ENCODE measurements around the gene FAM227B.
"Not testable (repeated sequence)": the region's sequence is repeated elsewhere in the genome, so short reads cannot be mapped to it uniquely, and the experiment has no call there.

FAM227B gene

GRCh38 chr15:49361370-49361769 is 259.2 kb downstream of the FAM227B start:
- H3K36me3 Mint-ChIP-seq = peaks cover 4% of the 10 kb centered on the region
- no peak overlapping the region for H3K4me3 Mint-ChIP-seq
- peaks cover 6% of the 10 kb centered on the region for H3K4me1 Mint-ChIP-seq
- no peak for ATAC-seq
- no peaks in the 10 kb centered on the region for H3K27me3 Mint-ChIP-seq
- H3K9me3 Mint-ChIP-seq = peaks cover 8% of the 10 kb centered on the region
- no peak overlapping the region for H3K27ac Mint-ChIP-seq

DNA sequence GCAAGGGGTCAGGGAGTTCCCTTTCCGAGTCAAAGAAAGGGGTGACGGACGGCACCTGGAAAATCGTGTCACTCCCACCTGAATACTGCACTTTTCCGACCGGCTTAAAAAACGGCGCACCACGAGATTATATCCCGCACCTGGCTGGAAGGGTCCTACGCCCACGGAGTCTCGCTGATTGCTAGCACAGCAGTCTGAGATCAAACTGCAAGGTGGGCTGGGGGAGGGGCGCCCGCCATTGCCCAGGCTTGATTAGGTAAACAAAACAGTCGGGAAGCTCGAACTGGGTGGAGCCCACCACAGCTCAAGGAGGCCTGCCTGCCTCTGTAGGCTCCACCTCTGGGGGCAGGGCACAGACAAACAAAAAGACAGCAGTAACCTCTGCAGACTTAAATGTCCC is 266.2 kb downstream of the FAM227B start:
- H3K4me1 Mint-ChIP-seq, H3K27ac Mint-ChIP-seq, ATAC-seq: not testable (repeated sequence)

GRCh38 chr15:49343546-49343945 is 277.1 kb downstream of the FAM227B start:
- no peak overlapping the region for H3K27ac Mint-ChIP-seq
- no peaks in the 10 kb centered on the region for H3K27me3 Mint-ChIP-seq
- peaks cover 3% of the 10 kb centered on the region for H3K9me3 Mint-ChIP-seq
- no peak for ATAC-seq
- no peak overlapping the region for H3K4me3 Mint-ChIP-seq
- peaks cover 47% of the 10 kb centered on the region for H3K36me3 Mint-ChIP-seq
- H3K4me1 Mint-ChIP-seq = no peaks in the 10 kb centered on the region

More for the DNA sequence above, 266.2 kb downstream of the FAM227B start:
- not testable (repeated sequence) for H3K9me3 Mint-ChIP-seq, H3K4me3 Mint-ChIP-seq, H3K36me3 Mint-ChIP-seq, H3K27me3 Mint-ChIP-seq

- Mint-ChIP-seq H3K9me3 (peaks cover 3% of the 10 kb centered on the region), H3K27ac (no peak overlapping the region), H3K4me1 (no peaks in the 10 kb centered on the region), H3K36me3 (peaks cover 64% of the 10 kb centered on the region), H3K27me3 (no peaks in the 10 kb centered on the region), H3K4me3 (no peak overlapping the region)
- ATAC-seq = no peak
Measured at GRCh38 chr15:49339656-49340055, 281.0 kb downstream of the FAM227B start.

DNA sequence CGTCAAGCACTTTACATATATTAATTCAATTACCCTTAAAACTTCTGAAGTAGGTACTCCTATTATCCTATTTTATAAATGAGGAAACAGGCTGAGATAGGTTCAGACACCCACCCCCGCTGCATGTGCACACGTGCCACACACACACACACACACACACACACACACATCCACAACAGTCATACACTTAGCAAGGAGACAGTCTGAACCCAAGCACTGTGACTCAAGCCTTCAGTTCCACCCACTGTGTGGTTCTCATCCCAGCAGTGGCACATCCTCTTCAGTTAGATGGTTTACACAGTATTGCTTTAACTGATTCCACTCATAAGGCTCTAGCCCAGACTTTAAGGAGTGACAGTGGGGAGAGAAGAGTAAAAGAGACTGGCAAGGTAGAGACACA is 288.7 kb downstream of the FAM227B start:
- H3K27ac Mint-ChIP-seq = no peak overlapping the region
- ATAC-seq = no peak
- H3K9me3 Mint-ChIP-seq = no peaks in the 10 kb centered on the region
- H3K4me3 Mint-ChIP-seq = no peak overlapping the region
- H3K36me3 Mint-ChIP-seq = peaks cover 31% of the 10 kb centered on the region
- H3K4me1 Mint-ChIP-seq = no peaks in the 10 kb centered on the region
- no peaks in the 10 kb centered on the region for H3K27me3 Mint-ChIP-seq

- Mint-ChIP-seq H3K36me3 (peaks cover 31% of the 10 kb centered on the region), H3K4me3 (no peak overlapping the region), H3K4me1 (no peaks in the 10 kb centered on the region), H3K9me3 (no peaks in the 10 kb centered on the region), H3K27ac (no peak overlapping the region), H3K27me3 (no peaks in the 10 kb centered on the region)
- ATAC-seq = no peak
Measured at GRCh38 chr15:49331442-49331841, 289.2 kb downstream of the FAM227B start.

- Mint-ChIP-seq H3K27me3 (no peaks in the 10 kb centered on the region), H3K4me3 (no peak overlapping the region), H3K9me3 (no peaks in the 10 kb centered on the region), H3K36me3 (peaks cover 29% of the 10 kb centered on the region), H3K4me1 (no peaks in the 10 kb centered on the region), H3K27ac (no peak overlapping the region)
- ATAC-seq = no peak
Measured at GRCh38 chr15:49330166-49330565, 290.5 kb downstream of the FAM227B start.

GRCh38 chr15:49328941-49329340 is 291.7 kb downstream of the FAM227B start:
- no peak for ATAC-seq
- Mint-ChIP-seq H3K27ac (no peak overlapping the region), H3K36me3 (peaks cover 25% of the 10 kb centered on the region), H3K9me3 (no peaks in the 10 kb centered on the region), H3K27me3 (no peaks in the 10 kb centered on the region), H3K4me3 (no peak overlapping the region), H3K4me1 (no peaks in the 10 kb centered on the region)

DNA sequence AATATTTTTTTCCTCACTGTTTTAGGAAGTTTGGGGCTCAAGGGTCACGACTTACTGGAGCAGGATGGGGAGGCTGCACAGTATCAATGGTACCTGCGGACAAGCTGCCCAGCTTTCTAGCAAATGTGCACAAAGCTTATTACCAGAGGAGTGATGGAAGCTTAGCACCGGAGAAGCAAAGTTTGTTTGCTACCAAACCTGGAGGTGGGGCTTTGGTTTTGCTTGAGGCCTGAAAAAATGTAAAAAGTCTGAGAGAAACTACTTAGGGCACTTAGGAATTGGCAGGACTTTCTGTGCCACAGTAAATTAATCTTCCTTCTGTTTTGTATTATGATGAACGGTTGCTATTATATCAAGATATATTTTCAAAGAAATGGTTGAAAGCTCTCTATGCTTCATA is 292.7 kb downstream of the FAM227B start:
- Mint-ChIP-seq H3K4me1 (no peaks in the 10 kb centered on the region), H3K36me3 (peaks cover 31% of the 10 kb centered on the region), H3K9me3 (no peaks in the 10 kb centered on the region), H3K27me3 (no peaks in the 10 kb centered on the region), H3K4me3 (no peak overlapping the region), H3K27ac (no peak overlapping the region)
- no peak for ATAC-seq

- Mint-ChIP-seq H3K9me3 (no peaks in the 10 kb centered on the region), H3K4me3 (no peak overlapping the region), H3K4me1 (no peaks in the 10 kb centered on the region), H3K36me3 (peaks cover 53% of the 10 kb centered on the region), H3K27ac (no peak overlapping the region), H3K27me3 (no peaks in the 10 kb centered on the region)
- ATAC-seq = no peak
Measured at GRCh38 chr15:49323207-49323606, 297.4 kb downstream of the FAM227B start.

- no peak overlapping the region for H3K4me3 Mint-ChIP-seq
- H3K27me3 Mint-ChIP-seq = no peaks in the 10 kb centered on the region
- peaks cover 8% of the 10 kb centered on the region for H3K9me3 Mint-ChIP-seq
- ATAC-seq = no peak
- peaks cover 63% of the 10 kb centered on the region for H3K36me3 Mint-ChIP-seq
- no peaks in the 10 kb centered on the region for H3K4me1 Mint-ChIP-seq
- no peak overlapping the region for H3K27ac Mint-ChIP-seq
Measured at GRCh38 chr15:49320351-49320750, 300.3 kb downstream of the FAM227B start.

DNA sequence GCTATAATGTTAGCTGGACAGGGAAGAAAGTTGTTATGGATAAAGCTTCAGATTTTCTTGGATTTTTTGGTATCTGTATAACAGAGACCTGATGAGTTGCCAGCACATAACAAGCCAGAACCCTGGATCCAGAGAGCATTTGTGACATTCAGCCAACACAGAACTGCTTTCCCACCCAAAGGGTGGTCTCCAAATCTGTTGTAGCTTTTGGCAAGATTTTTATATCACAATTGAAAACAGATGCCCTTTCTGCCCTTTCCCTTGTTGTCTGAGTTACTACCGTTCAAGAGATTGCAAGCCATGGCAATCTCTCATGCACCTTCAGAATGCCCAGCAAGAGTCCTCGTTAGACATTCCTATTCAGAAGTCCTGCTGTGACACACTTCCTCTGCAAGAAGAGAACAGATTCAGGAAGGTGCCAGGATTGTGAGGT is 305.2 kb downstream of the FAM227B start:
- ATAC-seq = no peak
- H3K4me3 Mint-ChIP-seq = no peak overlapping the region
- H3K27me3 Mint-ChIP-seq = no peaks in the 10 kb centered on the region
- peaks cover 5% of the 10 kb centered on the region for H3K4me1 Mint-ChIP-seq
- H3K27ac Mint-ChIP-seq = no peak overlapping the region
- H3K9me3 Mint-ChIP-seq = peaks cover 8% of the 10 kb centered on the region
- peaks cover 75% of the 10 kb centered on the region for H3K36me3 Mint-ChIP-seq

DNA sequence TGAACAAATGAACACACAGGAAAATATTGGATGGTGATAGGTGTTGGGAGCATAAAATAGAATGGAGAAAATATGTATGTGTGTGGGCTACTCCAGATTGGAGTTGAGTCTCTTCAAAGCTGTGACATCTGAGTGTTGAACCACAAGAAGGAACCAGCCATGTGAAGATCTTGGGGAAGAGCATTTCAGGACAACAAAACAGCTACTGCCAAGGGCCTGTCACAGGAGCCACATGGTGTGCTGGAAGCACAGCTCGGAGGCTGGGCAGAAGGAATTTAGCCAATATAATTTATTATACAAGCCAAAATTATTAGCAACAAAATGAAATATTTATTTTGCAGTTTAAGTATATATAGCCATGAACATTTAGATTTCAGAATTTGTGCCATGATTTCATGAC is 305.9 kb downstream of the FAM227B start:
- Mint-ChIP-seq H3K4me1 (peaks cover 11% of the 10 kb centered on the region), H3K4me3 (no peak overlapping the region), H3K27me3 (no peaks in the 10 kb centered on the region), H3K36me3 (peaks cover 75% of the 10 kb centered on the region), H3K9me3 (peaks cover 8% of the 10 kb centered on the region), H3K27ac (no peak overlapping the region)
- no peak for ATAC-seq

GRCh38 chr15:49313650-49314049 is 307.0 kb downstream of the FAM227B start:
- no peaks in the 10 kb centered on the region for H3K27me3 Mint-ChIP-seq
- peaks cover 12% of the 10 kb centered on the region for H3K4me1 Mint-ChIP-seq
- H3K4me3 Mint-ChIP-seq = no peak overlapping the region
- no peak for ATAC-seq
- peaks cover 69% of the 10 kb centered on the region for H3K36me3 Mint-ChIP-seq
- H3K9me3 Mint-ChIP-seq = peaks cover 8% of the 10 kb centered on the region
- no peak overlapping the region for H3K27ac Mint-ChIP-seq

- Mint-ChIP-seq H3K4me1 (peaks cover 12% of the 10 kb centered on the region), H3K4me3 (no peak overlapping the region), H3K27me3 (no peaks in the 10 kb centered on the region), H3K9me3 (no peaks in the 10 kb centered on the region), H3K36me3 (peaks cover 73% of the 10 kb centered on the region), H3K27ac (no peak overlapping the region)
- no peak for ATAC-seq
Measured at GRCh38 chr15:49309889-49310288, 310.7 kb downstream of the FAM227B start.

DNA sequence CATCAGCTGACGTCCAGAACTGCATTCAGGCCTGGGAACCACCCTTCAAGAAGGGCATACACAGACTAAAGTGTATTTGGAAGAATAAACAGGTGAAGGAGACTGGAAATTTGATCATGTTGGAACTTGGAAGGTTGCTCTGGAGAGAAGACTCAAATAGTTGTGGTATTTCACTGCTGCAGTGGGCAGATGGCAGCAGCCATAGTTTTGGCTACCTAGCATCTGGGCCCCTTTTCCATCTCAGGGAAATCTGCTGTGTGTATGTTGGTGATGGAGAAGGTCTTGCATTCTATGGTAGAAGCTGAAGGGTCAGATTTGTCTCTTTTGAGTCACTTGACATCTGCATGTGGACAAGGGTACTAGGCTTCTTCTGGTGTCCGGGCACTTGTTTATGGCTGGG is 311.9 kb downstream of the FAM227B start:
- Mint-ChIP-seq H3K27ac (no peak overlapping the region), H3K4me3 (no peak overlapping the region), H3K9me3 (no peaks in the 10 kb centered on the region), H3K4me1 (peaks cover 13% of the 10 kb centered on the region), H3K27me3 (no peaks in the 10 kb centered on the region), H3K36me3 (peaks cover 77% of the 10 kb centered on the region)
- no peak for ATAC-seq

GRCh38 chr15:49306551-49306950 is 314.1 kb downstream of the FAM227B start:
- Mint-ChIP-seq H3K4me1 (peaks cover 22% of the 10 kb centered on the region), H3K9me3 (no peaks in the 10 kb centered on the region), H3K27ac (no peak overlapping the region), H3K27me3 (no peaks in the 10 kb centered on the region), H3K36me3 (peaks cover 68% of the 10 kb centered on the region), H3K4me3 (no peak overlapping the region)
- no peak for ATAC-seq

All from stimulated activated memory B cell treated with anti-CD40 and anti-IgM and Interleukin-4, amounts not matched to agents 10 μg/mL and 1 μg/mL and 100 μg/mL, for 72 hours (primary cell).